ENCODE measurements around the gene CXCR5.

The CXCR5 gene

GRCh38 chr11:118898400-118899295, 15.0 kb downstream of the CXCR5 start:
- no peak for DNase-seq

- no peak for DNase-seq
These were observed 15.6 kb downstream of the CXCR5 start for GRCh38 chr11:118899296-118899688.

DNA sequence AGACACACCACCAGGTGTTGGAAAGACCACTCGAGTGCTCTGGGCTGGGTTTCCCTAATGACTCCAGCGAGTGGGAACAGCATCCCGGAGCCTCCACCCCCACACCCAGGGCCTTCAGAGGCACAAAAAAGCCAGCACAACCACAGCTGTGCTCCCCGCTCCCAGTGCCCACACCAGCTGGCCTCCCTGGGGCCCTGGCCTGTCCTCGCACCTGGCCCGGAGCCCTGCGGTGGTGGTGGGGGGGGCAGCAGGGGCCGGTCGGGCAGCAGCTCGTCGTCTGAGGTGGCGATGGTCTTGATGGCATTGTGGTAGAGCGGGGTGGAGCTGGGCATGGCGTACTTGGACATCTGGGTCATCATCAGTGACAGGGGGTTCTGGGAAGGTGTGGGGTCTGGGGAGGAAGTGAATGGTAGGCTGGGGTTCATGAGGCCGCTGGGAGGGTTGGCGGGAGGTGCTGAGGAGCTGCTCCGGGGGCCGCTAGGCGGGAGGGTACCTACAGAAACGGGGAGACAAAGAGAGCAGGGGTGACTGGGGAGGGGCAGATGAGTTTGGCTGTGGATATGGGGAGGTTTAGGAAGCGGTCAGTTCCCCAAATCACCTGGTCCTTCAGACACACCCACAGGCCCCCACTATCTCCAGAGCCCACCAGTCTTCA, 16.1 kb downstream of the CXCR5 start:
- no peak for DNase-seq

DNA sequence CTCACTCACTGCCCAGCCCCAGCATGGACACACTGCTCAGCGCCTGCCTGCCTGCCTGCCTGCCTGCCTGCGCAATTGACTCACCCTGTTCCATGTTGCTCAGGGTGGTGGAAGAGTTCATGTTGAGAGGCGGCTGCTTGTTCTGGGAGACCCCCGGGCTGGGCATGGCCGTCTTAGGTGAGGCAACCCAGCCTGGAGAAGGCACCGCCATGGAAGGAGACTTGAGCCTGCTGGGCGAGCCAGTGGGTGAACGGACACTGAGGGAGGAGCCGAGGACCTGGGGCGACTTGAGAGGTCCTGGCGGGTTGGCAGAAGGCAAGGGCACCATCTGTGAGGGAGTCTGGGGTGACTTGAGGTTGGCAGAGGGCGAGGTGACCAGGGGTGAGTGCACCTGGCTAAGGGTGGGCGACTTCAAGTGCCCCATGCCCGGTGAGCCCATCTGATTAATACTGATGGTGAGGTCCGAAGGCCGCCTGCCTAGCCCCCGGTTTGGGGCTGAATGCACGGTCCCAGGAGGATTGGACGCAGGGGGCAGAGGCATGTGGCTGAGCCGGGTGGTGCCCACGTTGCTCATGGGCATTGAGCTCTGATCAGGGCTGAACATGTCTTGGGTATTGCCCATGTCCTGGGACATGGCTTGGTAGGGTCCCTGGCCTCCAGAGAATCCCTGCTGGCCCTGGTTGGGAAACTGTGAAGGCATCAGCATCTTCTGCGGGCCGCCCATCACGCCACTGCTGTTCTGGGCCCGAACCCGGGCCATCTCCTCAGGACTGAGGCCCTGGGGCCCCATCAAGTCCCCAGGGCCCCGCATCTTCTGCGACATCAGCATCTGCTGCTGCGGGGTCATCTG, 17.1 kb downstream of the CXCR5 start:
- no peak for DNase-seq

- no peak for DNase-seq
These were observed 18.0 kb downstream of the CXCR5 start for GRCh38 chr11:118901494-118902335.

GRCh38 chr11:118902336-118903203, 18.9 kb downstream of the CXCR5 start:
- DNase-seq: no peak

DNA sequence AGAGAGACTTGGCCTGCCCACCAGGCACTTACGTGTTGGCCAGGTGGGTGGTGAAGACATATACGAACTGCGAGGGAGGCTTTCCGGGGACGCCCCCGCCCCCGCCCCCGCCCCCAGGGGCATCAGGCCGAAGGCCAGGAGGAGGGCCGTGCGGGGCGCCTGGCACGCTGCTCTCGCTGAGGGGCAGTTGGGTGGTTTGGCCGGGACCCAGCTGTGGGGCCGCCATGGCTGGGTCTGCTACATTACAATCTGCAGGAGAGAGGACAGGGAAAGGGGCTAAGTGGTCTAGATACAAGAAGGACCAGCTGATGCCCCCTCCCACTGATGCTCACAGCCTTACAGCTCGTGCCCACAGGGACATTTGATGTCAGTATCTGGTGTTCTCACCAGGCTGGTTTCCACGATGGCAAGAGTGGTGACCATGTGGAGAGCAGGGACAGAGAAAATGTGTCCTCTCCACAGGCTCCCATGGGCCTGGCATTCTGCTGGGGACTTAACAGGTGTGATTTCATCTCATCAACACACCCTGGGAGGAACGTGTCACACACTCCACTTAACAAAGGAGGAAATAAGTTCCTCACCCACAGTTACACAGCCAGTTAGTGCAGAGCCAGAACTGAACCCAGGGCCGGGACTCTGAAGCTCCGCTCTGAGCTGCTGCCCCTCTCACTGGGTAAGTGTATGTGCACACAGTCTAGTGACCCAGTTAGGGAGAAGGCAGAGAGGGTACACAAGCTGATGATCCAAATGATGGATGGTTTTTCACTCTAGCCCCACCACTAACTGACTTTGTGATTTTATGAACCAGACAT, 19.7 kb downstream of the CXCR5 start:
- no peak for DNase-seq

GRCh38 chr11:118907051-118908042, 23.7 kb downstream of the CXCR5 start:
- DNase-seq: peak in 53 of 56 donors; percentile 8 to 94 (median 75)

DNA sequence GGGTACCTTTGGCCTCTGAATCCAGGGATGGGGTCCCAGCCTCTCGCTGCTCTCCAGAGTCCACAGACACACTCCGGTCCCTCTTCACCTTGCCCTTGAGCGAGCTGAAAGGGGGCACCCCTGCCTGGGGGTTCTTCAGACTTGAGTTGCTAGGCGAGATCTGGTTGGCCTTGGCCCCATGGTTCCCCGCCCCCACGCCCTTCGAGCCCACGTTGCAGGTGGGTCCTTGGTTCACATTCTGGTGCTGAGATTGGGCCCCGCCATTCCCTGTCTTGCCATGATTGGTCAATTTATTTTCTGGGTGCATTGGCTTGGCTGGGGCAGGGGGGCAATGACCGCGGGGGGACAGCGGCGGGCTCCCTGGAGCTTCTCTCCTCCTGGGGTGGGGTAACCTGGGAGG, 24.6 kb downstream of the CXCR5 start:
- DNase-seq: no peak

- peak in 39 of 56 donors; percentile 23 to 82 (median 57) for DNase-seq
These were observed 25.4 kb downstream of the CXCR5 start for GRCh38 chr11:118908901-118909618.

GRCh38 chr11:118909619-118910308, 26.1 kb downstream of the CXCR5 start:
- peak in 1 of 56 donors; percentile 70 for DNase-seq

DNA sequence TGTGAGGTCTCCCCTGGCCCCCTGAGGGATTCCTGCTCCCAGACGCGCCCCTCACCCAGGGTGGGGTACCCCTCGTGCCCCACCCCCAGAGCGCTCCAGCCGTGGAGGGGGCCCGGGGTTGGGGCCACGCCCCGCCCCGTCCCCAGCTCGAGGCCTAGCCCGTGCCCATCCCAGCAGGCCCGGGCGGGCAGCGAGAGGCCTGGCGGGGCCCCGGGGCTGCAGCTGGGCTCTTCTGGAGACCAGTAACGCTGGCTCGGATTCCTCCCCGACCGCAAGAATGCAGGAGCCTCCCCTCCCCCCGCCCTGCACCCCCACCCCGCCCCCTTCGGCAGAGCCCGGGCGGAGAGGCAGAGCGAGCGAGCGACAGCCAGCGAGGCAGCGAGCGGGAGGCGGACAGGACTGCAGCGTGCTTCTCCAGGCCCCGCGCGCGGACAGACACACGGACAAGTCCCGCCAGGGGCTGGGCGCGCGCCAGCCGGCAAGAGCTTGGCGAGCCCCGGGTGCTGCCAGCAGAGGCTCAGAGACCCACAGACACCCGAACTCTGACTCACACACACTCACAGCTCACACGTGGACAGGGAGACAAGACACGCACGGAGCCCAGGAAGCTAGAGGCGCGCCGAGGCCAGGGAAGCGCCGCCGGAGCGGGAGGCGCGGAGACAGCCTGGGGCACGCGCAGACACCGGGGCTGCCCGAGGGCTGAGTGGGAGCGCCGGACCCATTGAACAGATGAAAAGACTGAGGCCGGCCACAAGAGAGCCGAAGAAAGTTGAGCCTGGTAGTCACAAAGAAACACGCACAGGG, 26.8 kb downstream of the CXCR5 start:
- peak in 39 of 56 donors; percentile 21 to 87 (median 53) for DNase-seq

GRCh38 chr11:118911113-118911879, 27.6 kb downstream of the CXCR5 start:
- no peak for DNase-seq
